HepG2 (cell line): ENCODE results near the gene TP53AIP1. TPM values are rescaled to one million over a fixed set of nuclear protein-coding genes. Genes with fewer than 3 reads are reported as not detected.

Source experiments
- ATAC-seq: fragments of 200-7000 bp; cut with Tn5 transposase; 3 replicates; pipeline ENCODE4 v1.9.1; 2020; ENCODE audit warnings: mild to moderate bottlenecking, moderate library complexity
- BruUV-seq: library from RNA; stranded (reverse); fragments of 400-500 nt; replicated peaks from 2 replicates; lab custom pipeline; 2021; lab: Mats Ljungman, UMichigan
- CTCF ChIA-PET: fragments of 300-600 bp; formaldehyde crosslinking; extraction: SDS; loops from one replicate; lab custom pipeline; 2021; ENCODE audit warnings: low total read pairs, inconsistent platforms, low intra/inter-chr PET ratio; lab: Yijun Ruan, JAX
- POLR2A ChIA-PET: fragments of 350-600 bp; sonication (Branson Sonifier 250); formaldehyde crosslinking; loops from one replicate; lab custom pipeline; 2020; ENCODE audit warnings: antibody characterized with exemption, inconsistent platforms; lab: Yijun Ruan, JAX
- DNase-seq: peaks from one replicate; pipeline ENCODE4 v3.0.0-alpha.2; 2015; ENCODE audit warnings: low spot score
- FAIRE-seq: peaks from 3 replicates; lab custom pipeline; 2011; peaks lifted over from hg19 to GRCh38; lab: Jason Lieb, UNC
- H2AFZ ChIP-seq: one replicate; pipeline ENCODE4 v1.6.1; 2011; ENCODE audit warnings: low read length, inconsistent platforms
- H3K27ac ChIP-seq: fragments of 300-600 bp; 3 replicates; pipeline ENCODE4 v1.8.0; 2011; ENCODE audit warnings: mixed run types, mild to moderate bottlenecking, mixed read lengths, low read length, inconsistent platforms; ENCODE audit not compliant: insufficient read depth; ENCODE audit errors: extremely low read length
- H3K27me3 ChIP-seq, 2 experiments: fragments of 200-600 bp in 1 of 2; 2 replicates in 1 of 2; 3 replicates in 1 of 2; pipeline versions ENCODE4 v1.6.0 to v1.8.0; 2011; ENCODE audit warnings: low read length in 2 of 2, mild to moderate bottlenecking in 2 of 2, moderate library complexity in 2 of 2, inconsistent platforms in 1 of 2; ENCODE audit not compliant: insufficient read depth in 2 of 2, control insufficient read depth in 1 of 2
- H3K36me3 ChIP-seq, 2 experiments: fragments of 200-600 bp in 1 of 2; replicated peaks in 1 of 2; 2 replicates in 1 of 2; 3 replicates in 1 of 2; pipeline versions ENCODE4 v1.5.1 to v1.8.0; 2011; ENCODE audit warnings: low read length in 2 of 2, inconsistent platforms in 1 of 2; ENCODE audit not compliant: insufficient read depth in 2 of 2, control insufficient read depth in 1 of 2
- H3K4me1 ChIP-seq: 2 replicates; pipeline ENCODE4 v1.5.1; 2012; ENCODE audit warnings: low read length, inconsistent platforms; ENCODE audit not compliant: insufficient read depth
- H3K4me2 ChIP-seq: 2 replicates; pipeline ENCODE4 v1.6.0; 2011; ENCODE audit warnings: low read depth, low read length, inconsistent platforms
- H3K4me3 ChIP-seq, 3 experiments: fragments of 200-600 bp in 1 of 3; sonication (generic), shearing (Covaris generic) in 1 of 3; replicated peaks in 1 of 3; 2 replicates each; pipeline ENCODE4 v1.5.1; 2011 to 2016; ENCODE audit warnings: low read length in 3 of 3, inconsistent platforms in 2 of 3, low read depth in 2 of 3, mild to moderate bottlenecking in 2 of 3, control low read depth in 1 of 3, mixed read lengths in 1 of 3; ENCODE audit not compliant: insufficient read depth in 1 of 3
- H3K79me2 ChIP-seq: one replicate; pipeline ENCODE4 v1.6.1; 2011; ENCODE audit warnings: low read length, inconsistent platforms; ENCODE audit not compliant: insufficient read depth
- H3K9ac ChIP-seq: 2 replicates; pipeline ENCODE4 v1.6.0; 2011; ENCODE audit warnings: mild to moderate bottlenecking, low read depth, low read length, inconsistent platforms; ENCODE audit not compliant: insufficient read depth
- H3K9me3 ChIP-seq: 2 replicates; pipeline ENCODE4 v1.5.1; 2012; ENCODE audit warnings: mild to moderate bottlenecking, low read length
- H4K20me1 ChIP-seq: 2 replicates; pipeline ENCODE4 v1.6.0; 2011; ENCODE audit warnings: inconsistent platforms, mild to moderate bottlenecking, low read length, moderate library complexity; ENCODE audit not compliant: insufficient read depth
- CCAR2 ChIP-seq: fragments of 200-400 bp; formaldehyde crosslinking; optimal IDR thresholded peaks from 2 replicates; pipeline ENCODE3; 2018; ENCODE audit warnings: low read depth, mild to moderate bottlenecking, low read length, moderate library complexity
- HCFC1 ChIP-seq: fragments of 150-350 bp; IDR thresholded peaks from 2 replicates; pipeline ENCODE4 v1.6.1; 2014; ENCODE audit warnings: low read depth, low read length
- HNRNPL ChIP-seq: fragments of 200-400 bp; formaldehyde crosslinking; IDR thresholded peaks from 2 replicates; pipeline ENCODE4 v1.6.1; 2017; ENCODE audit warnings: mild to moderate bottlenecking, low read depth, low read length
- JUND ChIP-seq: sonication (generic); formaldehyde crosslinking; IDR thresholded peaks from 2 replicates; pipeline ENCODE4 v1.8.0; 2022; ENCODE audit warnings: mild to moderate bottlenecking, missing genetic modification reagents
- MATR3 ChIP-seq: sonication (generic); formaldehyde crosslinking; IDR thresholded peaks from 2 replicates; pipeline ENCODE4 v1.4.0; 2020; ENCODE audit warnings: missing genetic modification reagents
- MBNL3 ChIP-seq: fragments of 250-450 bp; sonication (Bioruptor Pico); conservative IDR thresholded peaks from 2 replicates; pipeline ENCODE4 v1.8.0; 2022; ENCODE audit warnings: mild to moderate bottlenecking, inconsistent platforms
- MED1 ChIP-seq: sonication (generic); formaldehyde crosslinking; IDR thresholded peaks from 2 replicates; pipeline ENCODE4 v1.4.0; 2020; ENCODE audit warnings: missing genetic modification reagents
- MED8 ChIP-seq: sonication (generic); formaldehyde crosslinking; IDR thresholded peaks from 2 replicates; pipeline ENCODE4 v1.8.1; 2023; ENCODE audit warnings: mild to moderate bottlenecking, missing genetic modification reagents; ENCODE audit not compliant: insufficient replicate concordance
- NFIB ChIP-seq: sonication (generic); formaldehyde crosslinking; IDR thresholded peaks from 2 replicates; pipeline ENCODE4 v1.9.0; 2021; ENCODE audit warnings: missing genetic modification reagents, mild to moderate bottlenecking, borderline replicate concordance
- NRL ChIP-seq: sonication (generic); formaldehyde crosslinking; IDR thresholded peaks from 2 replicates; pipeline ENCODE4 v1.5.0; 2020; ENCODE audit warnings: missing genetic modification reagents, mild to moderate bottlenecking, moderate library complexity, borderline replicate concordance
- SAFB2 ChIP-seq: sonication (generic); formaldehyde crosslinking; IDR thresholded peaks from 2 replicates; pipeline ENCODE4 v1.5.1; 2020; ENCODE audit warnings: missing genetic modification reagents, low read depth, mild to moderate bottlenecking, borderline replicate concordance
- WIZ ChIP-seq: sonication (generic); formaldehyde crosslinking; IDR thresholded peaks from 2 replicates; pipeline ENCODE4 v1.5.1; 2020; ENCODE audit warnings: mild to moderate bottlenecking, missing genetic modification reagents
- XBP1 ChIP-seq: sonication (generic); formaldehyde crosslinking; IDR thresholded peaks from 2 replicates; pipeline ENCODE4 v1.5.0; 2020; ENCODE audit warnings: missing genetic modification reagents
- ZNF143 ChIP-seq: sonication (generic); formaldehyde crosslinking; IDR thresholded peaks from 2 replicates; pipeline ENCODE4 v1.4.0; 2020; ENCODE audit warnings: missing genetic modification reagents
- ZNF333 ChIP-seq: sonication (generic); formaldehyde crosslinking; IDR thresholded peaks from 2 replicates; pipeline ENCODE4 v1.4.0; 2020; ENCODE audit warnings: mild to moderate bottlenecking, missing genetic modification reagents, borderline replicate concordance
- ZNF33A ChIP-seq: sonication (generic); formaldehyde crosslinking; IDR thresholded peaks from 2 replicates; pipeline ENCODE4 v1.5.1; 2020; ENCODE audit warnings: missing genetic modification reagents, mild to moderate bottlenecking, moderate library complexity, borderline replicate concordance
- ZNF44 ChIP-seq: sonication (generic); formaldehyde crosslinking; IDR thresholded peaks from 2 replicates; pipeline ENCODE4 v1.5.1; 2020; ENCODE audit warnings: mild to moderate bottlenecking, missing genetic modification reagents
- ZNF768 ChIP-seq: sonication (generic); formaldehyde crosslinking; IDR thresholded peaks from 2 replicates; pipeline ENCODE4 v1.4.0; 2020; ENCODE audit warnings: missing genetic modification reagents
- ZSCAN9 ChIP-seq: IDR thresholded peaks from 2 replicates; pipeline ENCODE4 v1.6.1; 2016; ENCODE audit warnings: borderline replicate concordance
- WGBS: methylation state at CpG from one replicate; pipeline ENCODE4 v1.1.6; 2017; ENCODE audit warnings: low lambda C conversion rate; 5-methylcytosine and 5-hydroxymethylcytosine counted together
- in situ Hi-C: cut with HindIII; loops from 2 replicates; pipeline ENCODE4 v1.10.0; 2017; ENCODE audit warnings: low pct_unique_long_range_greater_than_20kb; ENCODE audit not compliant: extremely low pct_ligation_motif_present
- intact Hi-C: fragments of 100-400 bp; cut with micrococcal nuclease; formaldehyde crosslinking; loops from one replicate; pipeline ENCODE4 v1.10.0; 2022; ENCODE audit not compliant: unreplicated experiment
- polyA plus RNA-seq, 8 experiments: library from polyadenylated mRNA; depleted of rRNA in 3 of 8; stranded (reverse) in 7 of 8; unstranded in 1 of 8; fragments of >200 nt; fragmentation: Illumina TruSeq in 4 of 8; extraction: Trizol in 4 of 8; gene quantifications; 2 replicates each; pipeline versions ENCODE4 v1.2.1 to v1.2.3, GENCODE V29; 2011 to 2016; ENCODE audit warnings: low read depth in 4 of 8, missing spikeins in 1 of 8, mixed read lengths in 1 of 8; ENCODE audit not compliant: insufficient read depth in 1 of 8
- total RNA-seq, 5 experiments: library from RNA; depleted of rRNA; stranded (reverse); fragments of >200 nt; fragmentation: Illumina TruSeq; extraction: Trizol; gene quantifications; 2 replicates each; pipeline ENCODE4 v1.2.3, GENCODE V29; 2016; ENCODE audit warnings: low read depth in 1 of 5
- TF ChIP-seq, protein P1 (sequence below): sonication (generic); formaldehyde crosslinking; conservative IDR thresholded peaks from 2 replicates; pipeline ENCODE4 v1.8.0; 2022; ENCODE audit warnings: low read depth, missing genetic modification reagents

Gene TP53AIP1
- total and polyA plus RNA-seq, 2 of the 13 experiments (the other 11 are each of a cell fraction or from before 2014, with no cell fraction given): 0.11 TPM; not detected in 1

- H3K4me2 ChIP-seq: no peak overlapping the region
- no peaks in the 10 kb centered on the region for H3K79me2 ChIP-seq
- no peaks in the 10 kb centered on the region for H4K20me1 ChIP-seq
- intact Hi-C loops: no loop called here
- POLR2A ChIA-PET: no interaction called here
- H3K27ac ChIP-seq: no peak overlapping the region
- H3K9ac ChIP-seq: no peak overlapping the region
- no peaks in the 10 kb centered on the region for H3K9me3 ChIP-seq
- no peaks in the 10 kb centered on the region for H3K36me3 ChIP-seq
- peaks cover 2 to 43% of the 10 kb centered on the region in 2 experiments; a peak in 4 of 5 replicates for H3K27me3 ChIP-seq
- DNase-seq (no peak), ATAC-seq (no peak), FAIRE-seq (no peak)
- H3K4me1 ChIP-seq: no peaks in the 10 kb centered on the region
- no peak overlapping the region for H3K4me3 ChIP-seq
- BruUV-seq: no TSS peak
- H2AFZ ChIP-seq: no peak overlapping the region
- TF ChIP-seq HNRNPL (no peak), ZNF44 (CRISPR knock-in tag) (no peak), ZNF333 (CRISPR knock-in tag) (no peak), ZNF768 (CRISPR knock-in tag) (no peak), MBNL3 (CRISPR knock-in tag) (no peak)
- CTCF ChIA-PET: no interaction called here
- in situ Hi-C loops: no loop called here
- WGBS: 36% methylated on average over 4 of the region's 4 CpGs
These were observed 20.9 kb downstream of the TP53AIP1 start for GRCh38 chr11:128921793-128922192.

GRCh38 chr11:128920666-128921065, 22.0 kb downstream of the TP53AIP1 start:
- WGBS: 67% methylated on average over 9 of the region's 15 CpGs
- BruUV-seq: no TSS peak
- Histone ChIP-seq H3K9me3 (no peaks in the 10 kb centered on the region), H3K27me3 (peaks cover 2 to 38% of the 10 kb centered on the region in 2 experiments; a peak in 3 of 5 replicates), H3K27ac (no peak overlapping the region), H3K4me3 (no peak overlapping the region), H3K36me3 (no peaks in the 10 kb centered on the region), H3K4me2 (no peak overlapping the region), H3K4me1 (no peaks in the 10 kb centered on the region), H3K79me2 (no peaks in the 10 kb centered on the region), H4K20me1 (no peaks in the 10 kb centered on the region), H3K9ac (no peak overlapping the region), H2AFZ (no peak overlapping the region)
- intact Hi-C loops: no loop called here
- ChIA-PET CTCF (no interaction called here), POLR2A (no interaction called here)
- ATAC-seq (no peak), DNase-seq (no peak), FAIRE-seq (no peak)
- in situ Hi-C loops: no loop called here
- TF ChIP-seq WIZ (CRISPR knock-in tag): no peak
- TF ChIP-seq HCFC1: no peak
- no peak for TF ChIP-seq MED8 (CRISPR knock-in tag)
- no peak for TF ChIP-seq XBP1
- TF ChIP-seq ZNF143: no peak
- no peak for TF ChIP-seq CCAR2
- TF ChIP-seq NFIB: no peak
- TF ChIP-seq ZNF33A: no peak
- TF ChIP-seq MATR3 (CRISPR knock-in tag): no peak
- TF ChIP-seq MED1: no peak
- TF ChIP-seq SAFB2 (CRISPR knock-in tag): no peak
- TF ChIP-seq, protein P1, sequence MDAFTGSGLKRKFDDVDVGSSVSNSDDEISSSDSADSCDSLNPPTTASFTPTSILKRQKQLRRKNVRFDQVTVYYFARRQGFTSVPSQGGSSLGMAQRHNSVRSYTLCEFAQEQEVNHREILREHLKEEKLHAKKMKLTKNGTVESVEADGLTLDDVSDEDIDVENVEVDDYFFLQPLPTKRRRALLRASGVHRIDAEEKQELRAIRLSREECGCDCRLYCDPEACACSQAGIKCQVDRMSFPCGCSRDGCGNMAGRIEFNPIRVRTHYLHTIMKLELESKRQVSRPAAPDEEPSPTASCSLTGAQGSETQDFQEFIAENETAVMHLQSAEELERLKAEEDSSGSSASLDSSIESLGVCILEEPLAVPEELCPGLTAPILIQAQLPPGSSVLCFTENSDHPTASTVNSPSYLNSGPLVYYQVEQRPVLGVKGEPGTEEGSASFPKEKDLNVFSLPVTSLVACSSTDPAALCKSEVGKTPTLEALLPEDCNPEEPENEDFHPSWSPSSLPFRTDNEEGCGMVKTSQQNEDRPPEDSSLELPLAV (CRISPR knock-in tag): no peak
- no peak for TF ChIP-seq NRL
- no peak for TF ChIP-seq JUND (CRISPR knock-in tag)
- TF ChIP-seq ZSCAN9: no peak
